ENCODE results near the gene KCNJ1. TPM values are rescaled to one million over a fixed set of nuclear protein-coding genes. Genes with fewer than 3 reads are reported as not detected.

Gene KCNJ1
- total RNA-seq, 1 experiment from 2014 or later: not detected

DNA sequence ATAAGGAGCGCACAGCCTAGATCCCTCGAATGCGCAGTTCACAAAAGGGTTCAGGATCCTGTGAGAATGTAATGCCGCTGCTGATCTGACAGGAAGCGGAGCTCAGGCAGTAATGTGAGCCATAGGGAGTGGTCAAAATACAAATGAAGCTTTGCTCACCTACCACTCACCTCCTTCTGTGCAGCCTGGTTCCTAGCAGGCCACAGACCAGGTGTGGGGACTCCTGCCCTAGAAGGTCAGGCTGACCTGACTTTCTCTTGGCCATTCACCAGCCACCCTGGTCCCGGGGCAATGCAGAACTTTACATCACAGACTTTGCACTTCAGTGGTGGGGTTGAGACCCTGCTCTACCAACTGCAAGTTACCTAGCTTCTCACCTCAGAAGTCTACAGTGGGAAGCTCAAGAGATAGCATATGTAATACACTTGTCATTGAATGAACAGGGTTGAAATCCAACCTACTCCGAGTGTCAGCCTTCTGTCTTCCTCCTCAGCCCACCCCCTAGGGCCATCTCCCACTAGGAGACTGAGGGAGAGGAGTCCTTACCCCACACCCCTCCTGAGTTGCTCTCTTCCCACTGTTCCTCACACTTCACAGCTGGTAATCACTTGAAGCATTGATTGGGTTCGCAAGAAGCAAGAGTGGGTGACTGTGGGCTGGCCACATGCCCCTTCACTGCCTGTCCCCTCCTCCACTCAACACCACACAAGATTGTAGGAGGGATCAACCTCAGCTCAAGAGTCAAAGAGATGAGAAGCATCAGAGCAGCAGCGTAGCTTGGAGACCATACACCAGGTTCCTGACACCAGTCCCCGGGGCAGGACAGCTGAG lies 2.0 kb upstream of the KCNJ1 start:
- intact Hi-C loops (cut with micrococcal nuclease; ENCODE audit: unreplicated experiment): no loop called here
- ChIA-PET CTCF (no interaction called here), POLR2A (ENCODE audit: unreplicated experiment) (interaction anchor here (0.6 kb wide), 1 partner anchor 1063 kb away, joined by 5 read pairs; no protein-coding TSS in a partner anchor)
- Histone ChIP-seq H3K9me3 (ENCODE audit: insufficient read depth, low read depth) (no peaks in the 10 kb centered on the region), H4K20me1 (ENCODE audit: insufficient read depth) (no peaks in the 10 kb centered on the region), H2AFZ (no peak overlapping the region), H3K4me3 (no peak overlapping the region), H3K27ac (no peak overlapping the region), H3K79me2 (ENCODE audit: low read depth) (no peaks in the 10 kb centered on the region), H3K9me2 (ENCODE audit: insufficient read depth) (no peaks in the 10 kb centered on the region), H3K36me3 (ENCODE audit: low read depth) (no peaks in the 10 kb centered on the region), H3K4me1 (replicated peaks; ENCODE audit: insufficient read depth) (no peaks in the 10 kb centered on the region), H3K4me2 (no peak overlapping the region), H3K27me3 (ENCODE audit: insufficient read depth, low read depth) (peaks cover 5% of the 10 kb centered on the region; the same call in 1 of the 2 replicates), H3F3A (ENCODE audit: insufficient read depth, low read depth) (no peaks in the 10 kb centered on the region)
- TF ChIP-seq, protein P1, sequence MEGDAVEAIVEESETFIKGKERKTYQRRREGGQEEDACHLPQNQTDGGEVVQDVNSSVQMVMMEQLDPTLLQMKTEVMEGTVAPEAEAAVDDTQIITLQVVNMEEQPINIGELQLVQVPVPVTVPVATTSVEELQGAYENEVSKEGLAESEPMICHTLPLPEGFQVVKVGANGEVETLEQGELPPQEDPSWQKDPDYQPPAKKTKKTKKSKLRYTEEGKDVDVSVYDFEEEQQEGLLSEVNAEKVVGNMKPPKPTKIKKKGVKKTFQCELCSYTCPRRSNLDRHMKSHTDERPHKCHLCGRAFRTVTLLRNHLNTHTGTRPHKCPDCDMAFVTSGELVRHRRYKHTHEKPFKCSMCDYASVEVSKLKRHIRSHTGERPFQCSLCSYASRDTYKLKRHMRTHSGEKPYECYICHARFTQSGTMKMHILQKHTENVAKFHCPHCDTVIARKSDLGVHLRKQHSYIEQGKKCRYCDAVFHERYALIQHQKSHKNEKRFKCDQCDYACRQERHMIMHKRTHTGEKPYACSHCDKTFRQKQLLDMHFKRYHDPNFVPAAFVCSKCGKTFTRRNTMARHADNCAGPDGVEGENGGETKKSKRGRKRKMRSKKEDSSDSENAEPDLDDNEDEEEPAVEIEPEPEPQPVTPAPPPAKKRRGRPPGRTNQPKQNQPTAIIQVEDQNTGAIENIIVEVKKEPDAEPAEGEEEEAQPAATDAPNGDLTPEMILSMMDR (conservative IDR thresholded peaks at IDR 0.05): no peak
- no peak for TF ChIP-seq EZH2 (IDR thresholded peaks at IDR 0.05; ENCODE audit: low read depth)
- BruUV-seq (replicated peaks): no TSS peak
- no peak for DNase-seq

DNA sequence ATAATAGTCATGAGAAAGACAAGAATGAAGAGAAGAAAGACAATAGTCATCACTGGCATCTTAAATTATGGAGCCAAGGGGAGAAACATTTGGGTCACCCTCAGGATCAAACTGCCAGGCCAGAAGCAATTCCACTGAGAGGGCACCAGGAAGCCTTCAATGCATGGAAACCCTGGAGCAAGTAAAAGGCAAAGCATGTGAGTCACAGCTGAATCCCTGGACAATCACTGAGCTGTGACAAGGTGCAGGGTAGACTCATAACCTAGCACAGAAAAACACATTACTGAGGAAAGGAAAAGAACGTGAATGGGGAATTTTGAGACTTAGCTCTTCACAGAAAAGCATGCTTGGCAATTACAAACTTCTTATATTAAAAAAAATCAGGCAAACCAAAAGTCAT lies 1.6 kb downstream of the KCNJ1 start:
- H3K4me2 ChIP-seq: no peak overlapping the region
- H3K4me3 ChIP-seq: no peak overlapping the region
- H2AFZ ChIP-seq: no peak overlapping the region
- H3K9me3 ChIP-seq (ENCODE audit: insufficient read depth, low read depth): no peaks in the 10 kb centered on the region
- no peak for DNase-seq
- H3K27me3 ChIP-seq (ENCODE audit: insufficient read depth, low read depth): peaks cover 10% of the 10 kb centered on the region; the same call in 1 of the 2 replicates
- no peaks in the 10 kb centered on the region for H3K36me3 ChIP-seq (ENCODE audit: low read depth)
- H3K4me1 ChIP-seq (replicated peaks; ENCODE audit: insufficient read depth): no peaks in the 10 kb centered on the region
- no peak for TF ChIP-seq EZH2 (IDR thresholded peaks at IDR 0.05; ENCODE audit: low read depth)
- TF ChIP-seq, protein P1 (conservative IDR thresholded peaks at IDR 0.05): no peak
- H3K9me2 ChIP-seq (ENCODE audit: insufficient read depth): no peaks in the 10 kb centered on the region
- ChIA-PET CTCF (no interaction called here), POLR2A (ENCODE audit: unreplicated experiment) (no interaction called here)
- H4K20me1 ChIP-seq (ENCODE audit: insufficient read depth): no peaks in the 10 kb centered on the region
- no peaks in the 10 kb centered on the region for H3F3A ChIP-seq (ENCODE audit: insufficient read depth, low read depth)
- no peak overlapping the region for H3K27ac ChIP-seq
- intact Hi-C loops (cut with micrococcal nuclease; ENCODE audit: unreplicated experiment): no loop called here
- BruUV-seq (replicated peaks): no TSS peak
- no peaks in the 10 kb centered on the region for H3K79me2 ChIP-seq (ENCODE audit: low read depth)

DNA sequence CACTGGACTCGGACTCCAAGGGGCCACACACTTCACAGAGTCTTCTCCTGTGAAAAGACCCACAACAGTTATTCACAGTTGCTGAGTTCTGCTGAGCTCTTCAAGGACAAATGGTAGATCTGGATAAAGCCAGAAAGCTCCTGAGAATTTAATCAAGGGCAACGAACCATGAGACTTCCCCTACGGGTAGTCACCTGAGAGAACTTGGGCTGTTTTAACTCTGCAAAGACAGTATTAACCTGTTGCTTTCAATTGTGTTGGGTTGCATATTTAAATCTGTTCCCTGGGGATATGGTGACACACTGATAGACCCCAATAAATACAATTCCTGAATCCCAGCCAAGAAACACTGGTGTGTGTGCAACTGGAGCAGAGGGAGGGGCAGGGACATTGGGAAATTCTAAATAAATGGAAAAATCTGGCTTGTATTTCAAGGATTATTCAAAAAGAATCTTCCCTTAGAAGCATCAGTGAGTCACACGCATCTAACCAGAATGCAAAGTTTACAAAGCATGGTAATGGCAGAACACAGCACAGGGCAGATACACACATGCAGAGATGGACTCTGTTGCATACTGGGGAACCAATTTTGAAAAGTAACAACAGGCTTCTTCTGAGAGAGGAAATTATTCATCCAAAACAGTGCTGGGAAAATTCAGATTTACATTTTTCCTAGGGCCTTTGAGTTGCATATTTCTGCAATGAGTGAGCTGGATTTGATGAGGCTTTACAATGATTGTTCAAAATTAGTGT lies 4.0 kb downstream of the KCNJ1 start:
- H3K4me2 ChIP-seq: no peak overlapping the region
- CTCF ChIA-PET: no interaction called here
- H2AFZ ChIP-seq: no peak overlapping the region

More for the DNA sequence above, 4.0 kb downstream of the KCNJ1 start:
- POLR2A ChIA-PET (ENCODE audit: unreplicated experiment): no interaction called here
- no peak overlapping the region for H3K4me3 ChIP-seq
- peaks cover 21% of the 10 kb centered on the region for H3K27me3 ChIP-seq (ENCODE audit: insufficient read depth, low read depth)
- H3K36me3 ChIP-seq (ENCODE audit: low read depth): no peaks in the 10 kb centered on the region
- intact Hi-C loops (cut with micrococcal nuclease; ENCODE audit: unreplicated experiment): no loop called here
- no TSS peak for BruUV-seq (replicated peaks)
- H3K9me3 ChIP-seq (ENCODE audit: insufficient read depth, low read depth): no peaks in the 10 kb centered on the region
- H3K27ac ChIP-seq: no peak overlapping the region
- peak in 1 of 2 experiments; percentile 29 for DNase-seq
- H3K9me2 ChIP-seq (ENCODE audit: insufficient read depth): no peaks in the 10 kb centered on the region
- H3K79me2 ChIP-seq (ENCODE audit: low read depth): no peaks in the 10 kb centered on the region
- H3F3A ChIP-seq (ENCODE audit: insufficient read depth, low read depth): no peaks in the 10 kb centered on the region
- TF ChIP-seq, protein P1 (conservative IDR thresholded peaks at IDR 0.05): no peak
- no peak for TF ChIP-seq EZH2 (IDR thresholded peaks at IDR 0.05; ENCODE audit: low read depth)
- H4K20me1 ChIP-seq (ENCODE audit: insufficient read depth): no peaks in the 10 kb centered on the region
- H3K4me1 ChIP-seq (replicated peaks; ENCODE audit: insufficient read depth): no peaks in the 10 kb centered on the region

Data from PC-9 (cell line).